IPS-NIHi7 (cell line): ENCODE results near the gene BMF.
A peak's percentile ranks its signal among the peaks of the same experiment; 100 is the strongest.
"Not testable (repeated sequence)": the region's sequence is repeated elsewhere in the genome, so short reads cannot be mapped to it uniquely, and the experiment has no call there.

Experiments used
- DNase-seq: peaks from one replicate; pipeline ENCODE4 v3.0.0; 2012; ENCODE audit warnings: mixed read lengths; ENCODE audit errors: extremely low spot score

BMF gene

GRCh38 chr15:40128766-40129660 is 20.3 kb upstream of the BMF start:
- DNase-seq: no peak

- no peak for DNase-seq
Observed at GRCh38 chr15:40125950-40126349, 17.3 kb upstream of the BMF start.

- DNase-seq: not testable (repeated sequence)
Observed at GRCh38 chr15:40124807-40125285, 16.2 kb upstream of the BMF start.

GRCh38 chr15:40124333-40124732 is 15.7 kb upstream of the BMF start:
- not testable (repeated sequence) for DNase-seq

GRCh38 chr15:40123863-40124262 is 15.2 kb upstream of the BMF start:
- not testable (repeated sequence) for DNase-seq

- DNase-seq: not testable (repeated sequence)
Observed at GRCh38 chr15:40122989-40123388, 14.3 kb upstream of the BMF start.

- DNase-seq: no peak
Observed at GRCh38 chr15:40121911-40122638, 13.4 kb upstream of the BMF start.

GRCh38 chr15:40118473-40118872 is 9.8 kb upstream of the BMF start:
- no peak for DNase-seq

GRCh38 chr15:40115670-40116093 is 7.0 kb upstream of the BMF start:
- no peak for DNase-seq

- DNase-seq: not testable (repeated sequence)
Observed at GRCh38 chr15:40115106-40115505, 6.4 kb upstream of the BMF start.

- DNase-seq: no peak
Observed at GRCh38 chr15:40114218-40114617, 5.5 kb upstream of the BMF start.

- no peak for DNase-seq
Observed at GRCh38 chr15:40112789-40113188, 4.1 kb upstream of the BMF start.

- no peak for DNase-seq
Observed at GRCh38 chr15:40111888-40112287, 3.2 kb upstream of the BMF start.

GRCh38 chr15:40110866-40111550 is 2.3 kb upstream of the BMF start:
- no peak for DNase-seq

- DNase-seq: no peak
Observed at GRCh38 chr15:40108061-40108854, 421 bp downstream of the BMF start.

- DNase-seq: peak; percentile 87
Observed at GRCh38 chr15:40106203-40107161, 2.2 kb downstream of the BMF start.

- DNase-seq: no peak
Observed at GRCh38 chr15:40105517-40106202, 3.0 kb downstream of the BMF start.

- DNase-seq: peak; percentile 81
Observed at GRCh38 chr15:40104865-40105516, 3.7 kb downstream of the BMF start.

GRCh38 chr15:40104296-40104864 is 4.3 kb downstream of the BMF start:
- no peak for DNase-seq
